K562 (cell line): ENCODE measurements around the gene ZSCAN12. TPM values are rescaled to one million over a fixed set of nuclear protein-coding genes. Genes with fewer than 3 reads are reported as not detected.

Experiments used
- BRF1 ChIP-seq: IDR thresholded peaks from 3 replicates; pipeline ENCODE4 v1.6.1; 2011; ENCODE audit warnings: borderline replicate concordance, mild to moderate bottlenecking; ENCODE audit not compliant: insufficient read length; ENCODE audit errors: extremely low read depth
- CHD7 ChIP-seq: fragments of 200-600 bp; sonication (generic); IDR thresholded peaks from one replicate; pipeline ENCODE4 v1.6.1; 2012; ENCODE audit warnings: mild to moderate bottlenecking, low read depth, low read length, inconsistent platforms
- CREB3L1 ChIP-seq: fragments of 450-650 bp; IDR thresholded peaks from 2 replicates; pipeline ENCODE4 v1.6.1; 2014; ENCODE audit warnings: low read depth, mild to moderate bottlenecking, moderate library complexity, borderline replicate concordance
- HNRNPH1 ChIP-seq: fragments of 200-400 bp; formaldehyde crosslinking; optimal IDR thresholded peaks from 2 replicates; pipeline ENCODE3; 2017; ENCODE audit warnings: low read depth, mild to moderate bottlenecking, low read length, moderate library complexity
- MAZ ChIP-seq, 2 experiments: fragments of 450-650 bp in 1 of 2; sonication (generic) in 1 of 2; formaldehyde crosslinking; IDR thresholded peaks in 1 of 2; conservative IDR thresholded peaks in 1 of 2; 2 replicates each; pipeline versions ENCODE4 v1.4.0 to v1.5.0; 2020; ENCODE audit warnings: mild to moderate bottlenecking in 1 of 2, missing genetic modification reagents in 1 of 2
- PTBP1 ChIP-seq: fragments of 200-400 bp; formaldehyde crosslinking; IDR thresholded peaks from 2 replicates; pipeline ENCODE4 v1.6.1; 2017; ENCODE audit warnings: low read depth, low read length
- ZNF140 ChIP-seq: fragments of 250-450 bp; sonication (Bioruptor Pico); IDR thresholded peaks from 2 replicates; pipeline ENCODE4 v1.8.0; 2021; ENCODE audit warnings: moderate library complexity, mild to moderate bottlenecking, inconsistent platforms
- ZNF212 ChIP-seq: fragments of 450-650 bp; formaldehyde crosslinking; IDR thresholded peaks from 2 replicates; pipeline ENCODE4 v1.4.0; 2020; ENCODE audit warnings: mild to moderate bottlenecking
- polyA plus RNA-seq, 8 experiments: library from polyadenylated mRNA; depleted of rRNA in 4 of 8; stranded (reverse) in 5 of 8; unstranded in 3 of 8; fragments of >200 nt; fragmentation: Nextera tagmentation in 2 of 8; fragmentation: Illumina TruSeq in 1 of 8; extraction: Ambion mirVana in 2 of 8; extraction: Trizol in 1 of 8; gene quantifications; 2 replicates each; pipeline versions ENCODE4 v1.2.1 to v1.2.3, GENCODE V29; 2011 to 2014; ENCODE audit warnings: inconsistent platforms in 1 of 8, missing spikeins in 1 of 8
- total RNA-seq, 7 experiments: library from RNA; depleted of rRNA in 6 of 7; stranded (reverse); fragments of >200 nt in 6 of 7; fragmentation: Illumina TruSeq in 2 of 7; extraction: Trizol in 2 of 7; gene quantifications; 2 replicates each; pipeline versions ENCODE4 v1.2.1 to v1.2.3, GENCODE V29; 2011 to 2021; ENCODE audit warnings: low replicate concordance in 1 of 7
- TF ChIP-seq, protein P1 (sequence below): fragments of 250-450 bp; sonication (Bioruptor Pico); IDR thresholded peaks from 2 replicates; pipeline ENCODE4 v1.8.0; 2022; ENCODE audit warnings: inconsistent platforms, mild to moderate bottlenecking, moderate library complexity, borderline replicate concordance
- TF ChIP-seq, protein P2 (sequence below): fragments of 450-650 bp; IDR thresholded peaks from one replicate; pipeline ENCODE4 v1.6.1; 2018; ENCODE audit warnings: mild to moderate bottlenecking, moderate library complexity; ENCODE audit not compliant: partially characterized antibody

The ZSCAN12 gene
- total and polyA plus RNA-seq, 9 of the 15 experiments (the other 6 are each of a cell fraction or from before 2014, with no cell fraction given) = 2.5 to 19.6 (median 12.5) TPM

- TF ChIP-seq CHD7 (no peak), ZNF212 (CRISPR knock-in tag) (no peak; the same call in 1 of the 2 replicates), HNRNPH1 (no peak), ZNF140 (CRISPR knock-in tag) (no peak), MAZ (CRISPR knock-in tag; conservative IDR thresholded peaks at IDR 0.05 in 1 of 2, IDR thresholded peaks at IDR 0.05 in 1 of 2) (peak; percentile 57 to 85), CREB3L1 (no peak), PTBP1 (0 out of 2 replicates have a peak, but pooled peaks have one; percentile 13), BRF1 (no peak)
- TF ChIP-seq, protein P1, sequence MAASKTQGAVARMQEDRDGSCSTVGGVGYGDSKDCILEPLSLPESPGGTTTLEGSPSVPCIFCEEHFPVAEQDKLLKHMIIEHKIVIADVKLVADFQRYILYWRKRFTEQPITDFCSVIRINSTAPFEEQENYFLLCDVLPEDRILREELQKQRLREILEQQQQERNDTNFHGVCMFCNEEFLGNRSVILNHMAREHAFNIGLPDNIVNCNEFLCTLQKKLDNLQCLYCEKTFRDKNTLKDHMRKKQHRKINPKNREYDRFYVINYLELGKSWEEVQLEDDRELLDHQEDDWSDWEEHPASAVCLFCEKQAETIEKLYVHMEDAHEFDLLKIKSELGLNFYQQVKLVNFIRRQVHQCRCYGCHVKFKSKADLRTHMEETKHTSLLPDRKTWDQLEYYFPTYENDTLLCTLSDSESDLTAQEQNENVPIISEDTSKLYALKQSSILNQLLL (CRISPR knock-in tag) = no peak
- TF ChIP-seq, protein P2, sequence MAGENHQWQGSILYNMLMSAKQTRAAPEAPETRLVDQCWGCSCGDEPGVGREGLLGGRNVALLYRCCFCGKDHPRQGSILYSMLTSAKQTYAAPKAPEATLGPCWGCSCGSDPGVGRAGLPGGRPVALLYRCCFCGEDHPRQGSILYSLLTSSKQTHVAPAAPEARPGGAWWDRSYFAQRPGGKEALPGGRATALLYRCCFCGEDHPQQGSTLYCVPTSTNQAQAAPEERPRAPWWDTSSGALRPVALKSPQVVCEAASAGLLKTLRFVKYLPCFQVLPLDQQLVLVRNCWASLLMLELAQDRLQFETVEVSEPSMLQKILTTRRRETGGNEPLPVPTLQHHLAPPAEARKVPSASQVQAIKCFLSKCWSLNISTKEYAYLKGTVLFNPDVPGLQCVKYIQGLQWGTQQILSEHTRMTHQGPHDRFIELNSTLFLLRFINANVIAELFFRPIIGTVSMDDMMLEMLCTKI = no peak
Observed at GRCh38 chr6:28336284-28337120, 63.0 kb downstream of the ZSCAN12 start (continued).
